HG03039 (cell line): ENCODE measurements around the gene NPAS3.

Source experiments
- ATAC-seq: cut with Tn5 transposase; IDR thresholded peaks from one replicate; pipeline ENCODE4 v1.9.1; 2021; ENCODE audit warnings: mild to moderate bottlenecking, moderate library complexity; ENCODE audit not compliant: unreplicated experiment

Gene NPAS3

DNA sequence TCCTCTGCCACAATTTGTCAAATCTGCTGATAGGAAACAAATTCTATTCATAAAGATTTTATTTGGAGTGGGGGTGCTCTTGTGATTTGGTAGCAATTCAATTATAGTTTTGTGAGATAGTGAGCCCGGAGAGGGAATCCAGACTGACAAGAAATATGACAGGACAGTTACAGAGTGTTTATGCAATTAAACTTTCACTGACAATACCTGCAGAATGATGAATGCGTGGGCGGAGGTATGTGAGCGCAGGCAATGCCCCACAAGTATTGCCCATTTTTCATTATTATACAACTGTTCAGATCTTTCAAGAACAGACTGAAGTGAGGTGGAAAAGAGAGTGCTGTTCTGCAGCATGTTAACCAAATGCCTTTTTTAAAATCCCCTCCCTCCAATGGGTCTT lies 753.2 kb downstream of the NPAS3 start:
- ATAC-seq, result no peak

DNA sequence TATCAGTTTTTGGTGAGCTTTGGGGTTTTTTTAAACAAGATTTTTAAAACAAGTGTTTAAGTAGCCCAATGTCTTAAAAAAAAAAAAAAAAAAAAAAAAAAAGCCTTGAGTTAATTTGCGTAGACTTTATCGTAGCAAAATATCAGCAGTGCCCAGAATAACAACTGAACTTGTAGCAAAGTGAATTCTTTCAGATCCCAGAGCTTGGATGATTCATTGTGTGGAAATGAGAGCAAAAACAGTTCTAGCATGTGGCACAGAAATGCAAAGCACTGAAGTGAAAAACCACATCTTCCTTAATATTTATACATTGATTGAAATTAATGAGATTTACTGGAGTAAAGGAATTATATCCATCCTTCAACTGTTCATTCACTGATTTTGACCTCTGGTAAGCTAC lies 754.1 kb downstream of the NPAS3 start:
- no peak for ATAC-seq

GRCh38 chr14:33693237-33693636 lies 754.6 kb downstream of the NPAS3 start:
- ATAC-seq, result no peak

GRCh38 chr14:33696165-33696564 lies 757.5 kb downstream of the NPAS3 start:
- ATAC-seq, result no peak

DNA sequence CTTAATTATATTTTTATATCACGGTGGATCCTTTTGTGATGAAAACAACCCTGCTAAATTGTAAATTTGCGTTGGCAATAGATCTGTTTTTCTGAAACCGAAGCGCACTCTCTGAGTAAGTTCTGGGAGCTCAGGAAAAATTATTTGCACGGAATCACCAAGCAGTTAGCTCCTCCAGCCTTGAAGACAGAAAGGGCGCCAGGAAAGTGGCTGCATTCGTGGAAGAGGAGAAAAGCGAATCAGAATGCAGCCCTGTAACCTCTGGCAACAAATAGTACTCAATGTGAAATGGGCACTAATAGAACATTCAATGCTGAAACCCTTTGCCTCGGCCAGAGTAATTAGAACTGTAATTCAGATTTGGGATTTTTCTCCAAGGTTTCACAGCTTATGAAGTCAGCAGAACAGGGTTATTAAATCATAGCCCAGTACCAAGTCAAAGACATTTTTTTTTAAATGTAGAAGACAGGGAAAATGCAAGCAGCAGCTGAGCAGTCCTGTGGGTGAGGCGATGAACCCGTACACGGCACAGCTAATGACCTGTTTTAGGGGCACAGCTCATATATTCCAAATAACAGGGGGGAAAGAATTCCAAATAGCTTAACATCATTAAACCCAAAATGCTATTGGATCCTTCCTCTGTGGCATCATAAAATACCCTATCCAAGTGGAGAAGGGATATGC lies 760.8 kb downstream of the NPAS3 start:
- ATAC-seq, result no peak

DNA sequence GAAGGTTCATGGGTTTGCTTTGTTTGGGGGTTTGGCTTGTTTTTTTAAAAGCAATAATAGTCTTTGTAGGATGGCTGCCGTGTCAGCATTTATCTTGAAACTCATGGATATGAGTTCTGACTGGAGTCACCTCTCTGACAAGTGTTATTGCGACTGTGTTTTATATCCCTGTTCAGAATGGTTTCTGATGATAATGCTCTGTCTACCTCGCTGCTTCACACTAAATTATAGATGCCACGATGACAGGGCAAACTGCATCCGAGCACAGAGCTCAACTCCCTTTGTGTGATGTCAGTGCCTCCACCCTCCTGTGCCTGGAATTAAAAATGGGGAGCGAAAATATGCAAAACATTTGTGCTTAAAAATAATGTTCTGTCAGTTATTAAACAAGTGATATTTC lies 761.4 kb downstream of the NPAS3 start:
- no peak for ATAC-seq

- no peak for ATAC-seq
Measured at GRCh38 chr14:33702293-33702692, 763.6 kb downstream of the NPAS3 start.

DNA sequence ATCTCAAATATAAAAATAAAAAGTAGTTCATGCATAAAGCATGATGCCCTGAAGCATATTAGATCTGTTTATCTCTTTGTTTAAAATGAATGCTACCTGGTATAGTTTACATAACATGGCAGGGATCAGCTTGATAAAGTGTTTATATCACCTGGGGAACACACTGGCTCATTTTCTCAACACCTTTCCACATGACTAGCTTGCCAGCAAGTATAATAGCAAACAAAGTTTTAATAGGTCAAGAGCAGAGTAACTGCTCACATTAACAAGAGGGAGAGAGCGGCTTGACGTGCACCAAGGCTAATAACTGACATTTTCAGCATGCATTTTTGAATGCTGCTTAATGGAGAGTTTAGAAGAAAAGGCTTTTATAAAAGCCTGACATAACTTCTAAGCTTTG lies 765.8 kb downstream of the NPAS3 start:
- ATAC-seq, result no peak

GRCh38 chr14:33705490-33705889 lies 766.8 kb downstream of the NPAS3 start:
- ATAC-seq, result no peak

DNA sequence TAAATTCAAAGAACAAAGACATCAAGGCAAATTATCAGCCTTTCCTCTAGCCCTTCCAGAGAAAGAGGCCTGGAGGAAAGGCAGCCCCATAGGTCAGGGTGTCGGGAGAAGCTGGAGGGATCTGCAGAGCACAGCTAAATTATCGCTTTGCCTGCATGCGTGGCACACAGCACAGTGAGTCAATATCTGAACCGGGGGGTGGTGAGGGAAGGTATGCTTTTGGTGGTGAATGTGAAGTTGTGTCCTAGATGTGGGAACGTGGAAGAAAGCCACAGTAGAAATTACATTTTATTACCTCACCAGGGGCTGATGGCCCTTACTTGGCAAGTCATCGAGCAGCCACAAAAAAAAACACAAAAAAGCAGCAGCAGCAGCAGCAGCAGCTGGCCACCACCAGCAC lies 769.0 kb downstream of the NPAS3 start:
- ATAC-seq, result no peak

DNA sequence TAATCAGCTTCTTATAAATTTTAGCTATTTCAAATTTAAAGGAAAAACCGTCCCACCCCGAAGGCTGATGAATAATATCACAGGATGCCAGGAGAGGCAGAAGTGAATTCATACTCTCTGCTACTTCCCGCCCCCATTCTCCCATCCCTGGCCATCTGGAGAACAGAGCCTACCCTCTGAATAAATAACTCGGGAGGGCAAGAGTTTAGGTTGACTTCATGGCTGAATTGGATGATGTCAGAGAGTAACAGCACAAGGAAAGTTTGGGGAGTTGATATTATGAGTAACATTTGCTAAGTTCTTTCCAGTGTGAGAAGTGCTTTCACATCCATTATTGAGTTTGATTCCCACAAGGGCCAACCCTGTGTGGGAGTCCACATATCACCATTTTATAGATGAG lies 770.6 kb downstream of the NPAS3 start:
- no peak for ATAC-seq

DNA sequence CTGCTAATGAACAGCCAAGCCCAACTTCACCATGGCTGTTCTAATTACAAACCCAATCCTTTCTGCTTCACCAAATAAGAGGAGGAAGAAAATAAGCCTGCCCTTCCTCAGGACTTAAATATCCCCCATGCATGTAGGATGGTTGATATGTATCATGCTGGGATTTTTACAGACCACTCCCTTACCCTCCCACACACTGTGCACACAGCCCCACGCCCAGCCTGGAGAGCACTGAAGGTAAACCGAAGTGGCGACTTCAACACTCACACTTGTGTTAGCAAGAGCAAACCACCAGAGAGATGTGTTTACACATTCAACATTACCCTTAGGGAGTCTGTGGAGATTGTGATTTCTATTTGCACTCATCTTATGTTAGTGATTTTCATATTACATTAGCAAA lies 771.0 kb downstream of the NPAS3 start:
- ATAC-seq, result no peak

DNA sequence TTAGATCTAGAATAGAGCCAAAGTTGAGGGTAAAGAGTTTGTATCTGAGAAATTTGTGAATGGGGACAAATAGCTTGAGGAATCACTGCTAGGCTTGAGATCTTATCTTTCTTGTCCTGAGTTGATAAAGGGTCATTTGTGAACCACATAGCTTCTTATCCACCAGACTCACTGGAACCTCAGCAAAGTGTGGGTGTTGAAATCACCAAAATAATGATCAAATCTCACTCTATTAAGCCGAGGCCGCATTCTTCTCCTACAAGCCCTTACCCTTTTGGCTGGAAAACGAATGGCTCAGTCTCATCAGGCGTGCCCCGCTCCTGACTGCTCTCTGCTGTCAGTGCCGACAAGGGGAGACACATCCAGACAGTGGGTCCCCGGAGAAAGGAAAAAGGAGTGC lies 771.6 kb downstream of the NPAS3 start:
- ATAC-seq, result no peak

GRCh38 chr14:33711194-33711593 lies 772.5 kb downstream of the NPAS3 start:
- no peak for ATAC-seq

GRCh38 chr14:33711811-33712216 lies 773.1 kb downstream of the NPAS3 start:
- no peak for ATAC-seq

DNA sequence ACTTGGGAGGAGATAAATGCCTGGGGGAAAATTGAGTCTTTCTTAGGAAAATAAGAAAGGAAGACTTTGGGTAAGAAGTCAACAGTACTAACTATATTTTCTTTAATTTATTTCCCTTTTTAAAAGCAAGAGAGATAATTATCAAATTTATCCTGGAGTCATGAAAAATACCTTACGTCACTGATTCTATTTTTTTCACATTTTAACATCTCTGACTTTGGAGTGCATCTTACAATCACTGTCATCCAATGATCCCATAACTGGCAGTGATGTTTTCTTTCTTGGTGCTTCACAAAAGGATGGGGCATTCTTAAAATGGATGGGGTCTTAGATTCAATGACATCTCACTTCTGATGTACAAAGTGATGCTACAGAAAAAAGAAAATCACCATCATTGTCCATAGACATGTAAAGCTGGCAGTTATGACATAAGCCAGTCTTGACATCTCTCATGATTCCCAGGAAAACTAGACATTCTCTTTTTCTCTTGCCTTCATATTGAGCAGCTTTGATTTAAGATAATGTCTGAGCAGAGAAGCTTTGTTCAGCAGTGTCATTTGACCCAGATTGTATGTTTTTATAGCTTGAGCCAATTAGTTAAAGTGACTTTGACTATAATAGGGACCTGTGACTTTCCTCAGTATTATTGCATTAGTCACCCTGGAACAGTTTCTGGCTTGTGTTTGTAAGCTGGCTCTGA lies 776.0 kb downstream of the NPAS3 start:
- ATAC-seq, result no peak

DNA sequence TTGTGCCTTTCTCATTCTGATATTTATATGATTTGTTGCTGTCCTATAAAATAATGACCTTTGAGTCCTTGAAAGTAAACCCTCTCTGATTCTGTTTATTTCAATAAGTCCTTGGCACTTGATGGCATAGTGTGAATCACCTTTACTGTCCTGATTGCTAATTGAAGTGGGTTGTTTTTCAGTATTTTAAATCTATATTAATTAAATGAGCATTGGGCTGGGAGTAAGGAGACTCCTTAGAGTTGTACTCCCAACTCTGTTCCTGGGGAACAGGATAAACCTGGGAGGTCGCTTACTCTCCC lies 776.5 kb downstream of the NPAS3 start:
- ATAC-seq, result no peak

DNA sequence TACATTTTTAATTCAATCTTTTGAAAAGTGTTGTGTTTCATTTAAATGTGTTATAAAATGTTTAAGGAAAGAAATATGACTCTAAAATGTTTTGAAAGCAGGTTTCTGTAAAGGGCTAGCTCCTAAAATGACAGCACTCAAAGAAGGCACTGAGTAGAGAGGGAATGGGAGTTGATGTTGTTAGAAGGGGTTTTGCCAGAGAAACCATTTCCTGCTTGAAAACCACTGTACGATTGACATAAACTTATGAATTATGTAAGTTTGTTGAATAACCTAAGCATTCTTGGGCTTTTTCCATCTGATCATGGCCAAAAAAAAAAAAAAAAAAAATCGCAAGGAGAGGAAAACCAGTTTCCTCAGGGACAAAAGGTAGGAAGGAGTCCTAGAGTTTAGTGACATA lies 778.2 kb downstream of the NPAS3 start:
- ATAC-seq, result no peak

DNA sequence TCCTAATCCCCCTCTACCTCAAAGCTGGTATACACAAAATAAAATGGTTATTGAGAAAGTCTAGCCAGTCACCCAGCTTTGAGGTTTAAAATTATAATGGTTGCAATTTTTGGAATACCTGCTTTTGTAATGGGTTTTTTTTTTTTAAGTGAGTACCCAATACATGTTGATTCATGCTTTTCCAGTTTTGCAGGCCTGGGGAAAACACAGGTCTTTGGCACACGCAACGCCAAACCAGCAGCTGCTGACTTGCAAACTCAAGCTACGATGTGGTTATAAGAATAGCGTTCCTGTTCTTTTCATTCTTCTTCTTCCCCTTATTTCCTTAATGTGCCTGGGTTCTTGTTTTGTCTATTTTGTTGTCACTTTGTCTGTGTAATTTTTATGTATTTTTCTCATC lies 779.2 kb downstream of the NPAS3 start:
- no peak for ATAC-seq

GRCh38 chr14:33720284-33720787 lies 781.7 kb downstream of the NPAS3 start:
- ATAC-seq, result no peak

DNA sequence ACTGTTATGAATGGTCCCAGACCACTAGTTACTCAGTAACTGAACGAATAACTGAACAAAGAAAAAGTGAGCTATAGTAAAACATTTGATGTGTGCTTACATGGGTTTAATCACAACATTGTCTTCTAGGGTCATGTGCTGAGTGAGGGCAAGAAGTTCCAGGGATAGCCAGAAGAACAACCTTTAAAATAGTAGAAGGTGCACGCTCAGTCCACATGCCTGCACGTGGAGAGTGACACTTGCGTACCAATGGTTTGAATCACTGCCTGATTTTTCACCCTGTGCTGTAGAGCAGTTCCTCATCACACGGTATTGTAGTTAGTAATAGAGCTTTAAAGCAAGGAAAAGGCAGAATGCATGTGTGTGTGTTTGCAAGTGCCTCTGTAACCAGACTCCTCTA lies 788.0 kb downstream of the NPAS3 start:
- ATAC-seq, result no peak

DNA sequence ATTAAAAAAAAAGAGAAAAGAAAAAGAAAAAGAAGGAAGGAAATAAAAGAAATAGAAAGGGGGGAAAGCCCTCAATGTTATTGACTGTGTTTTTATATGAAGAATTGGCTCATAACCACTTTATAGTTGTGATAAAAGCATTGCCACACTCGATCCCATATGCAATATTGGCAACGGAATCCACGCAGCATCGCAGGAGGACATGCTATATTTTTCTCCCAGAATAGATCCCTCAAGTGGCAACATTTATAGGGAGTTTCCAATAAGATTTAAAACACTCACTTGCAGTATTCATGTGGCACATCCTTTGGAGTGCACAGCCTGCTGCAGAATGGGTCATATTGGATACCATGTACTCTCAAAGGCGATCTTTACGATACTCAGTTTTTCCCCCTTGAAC lies 788.9 kb downstream of the NPAS3 start:
- no peak for ATAC-seq

- no peak for ATAC-seq
Measured at GRCh38 chr14:33728010-33728498, 789.4 kb downstream of the NPAS3 start.
